Fibroblast of skin of left quadriceps (primary cell): Measurements from ENCODE around the gene SEC61G.
A peak's percentile ranks its signal among the peaks of the same experiment; 100 is the strongest.

Experiments
- DNase-seq, 2 experiments: peaks; one replicate each; pipeline ENCODE4 v3.0.0-alpha.2; 2013; ENCODE audit warnings: low read depth in 2 of 2

Gene SEC61G

GRCh38 chr7:54764861-54765260, 5.8 kb upstream of the SEC61G start:
- DNase-seq = no peak

GRCh38 chr7:54757711-54758110, 1.3 kb downstream of the SEC61G start:
- DNase-seq = no peak

- no peak for DNase-seq
These were observed 9.8 kb downstream of the SEC61G start for GRCh38 chr7:54749200-54749599.

- DNase-seq = no peak
These were observed 11.8 kb downstream of the SEC61G start for GRCh38 chr7:54747234-54747633.

GRCh38 chr7:54743580-54743979, 15.4 kb downstream of the SEC61G start:
- DNase-seq = no peak

- DNase-seq = peak; percentile 23 to 25
These were observed 20.3 kb downstream of the SEC61G start for GRCh38 chr7:54738737-54739136.

GRCh38 chr7:54729107-54729506, 29.9 kb downstream of the SEC61G start:
- no peak for DNase-seq

GRCh38 chr7:54728411-54728810, 30.6 kb downstream of the SEC61G start:
- no peak for DNase-seq

GRCh38 chr7:54725255-54725654, 33.8 kb downstream of the SEC61G start:
- DNase-seq = no peak

GRCh38 chr7:54722502-54722901, 36.5 kb downstream of the SEC61G start:
- DNase-seq = no peak

GRCh38 chr7:54722026-54722425, 37.0 kb downstream of the SEC61G start:
- no peak for DNase-seq

- no peak for DNase-seq
These were observed 39.0 kb downstream of the SEC61G start for GRCh38 chr7:54719974-54720373.

GRCh38 chr7:54719425-54719824, 39.6 kb downstream of the SEC61G start:
- DNase-seq = no peak

- DNase-seq = no peak
These were observed 46.2 kb downstream of the SEC61G start for GRCh38 chr7:54712820-54713219.

GRCh38 chr7:54711900-54712595, 47.0 kb downstream of the SEC61G start:
- no peak for DNase-seq

GRCh38 chr7:54709283-54709682, 49.7 kb downstream of the SEC61G start:
- DNase-seq = no peak

- DNase-seq = no peak
These were observed 53.6 kb downstream of the SEC61G start for GRCh38 chr7:54705436-54705835.

- DNase-seq = no peak
These were observed 54.2 kb downstream of the SEC61G start for GRCh38 chr7:54704851-54705250.
